Measurements from ENCODE around the gene ANO1.

The ANO1 gene

GRCh38 chr11:70092959-70093715 lies 15.0 kb downstream of the ANO1 start:
- no peak for DNase-seq (ENCODE audit: low spot score)
- FAIRE-seq: no peak

- DNase-seq (ENCODE audit: low spot score) (no peak), FAIRE-seq (no peak)
Observed at GRCh38 chr11:70095541-70096252, 17.6 kb downstream of the ANO1 start.

GRCh38 chr11:70097783-70098563 lies 19.9 kb downstream of the ANO1 start:
- DNase-seq (ENCODE audit: low spot score) (no peak), FAIRE-seq (no peak)

GRCh38 chr11:70098936-70099335 lies 20.8 kb downstream of the ANO1 start:
- FAIRE-seq: no peak
- no peak for DNase-seq (ENCODE audit: low spot score)

GRCh38 chr11:70099578-70100279 lies 21.6 kb downstream of the ANO1 start:
- FAIRE-seq: no peak
- DNase-seq (ENCODE audit: low spot score): no peak

GRCh38 chr11:70100280-70100603 lies 22.1 kb downstream of the ANO1 start:
- FAIRE-seq (no peak), DNase-seq (ENCODE audit: low spot score) (no peak)

GRCh38 chr11:70100791-70101190 lies 22.7 kb downstream of the ANO1 start:
- FAIRE-seq: no peak

GRCh38 chr11:70103256-70103975 lies 25.3 kb downstream of the ANO1 start:
- DNase-seq (ENCODE audit: low spot score) (no peak), FAIRE-seq (no peak)

More at GRCh38 chr11:70100791-70101190, 22.7 kb downstream of the ANO1 start:
- DNase-seq (ENCODE audit: low spot score): no peak

GRCh38 chr11:70104419-70104818 lies 26.3 kb downstream of the ANO1 start:
- FAIRE-seq: no peak
- no peak for DNase-seq (ENCODE audit: low spot score)

- DNase-seq (ENCODE audit: low spot score) (no peak), FAIRE-seq (no peak)
Observed at GRCh38 chr11:70104961-70105360, 26.8 kb downstream of the ANO1 start.

GRCh38 chr11:70105369-70105754 lies 27.2 kb downstream of the ANO1 start:
- DNase-seq (ENCODE audit: low spot score) (no peak), FAIRE-seq (no peak)

- FAIRE-seq (no peak), DNase-seq (ENCODE audit: low spot score) (no peak)
Observed at GRCh38 chr11:70105755-70106571, 27.8 kb downstream of the ANO1 start.

- no peak for FAIRE-seq
- DNase-seq (ENCODE audit: low spot score): no peak
Observed at GRCh38 chr11:70106757-70107156, 28.6 kb downstream of the ANO1 start.

GRCh38 chr11:70107191-70107590 lies 29.1 kb downstream of the ANO1 start:
- no peak for FAIRE-seq

GRCh38 chr11:70107756-70108155 lies 29.6 kb downstream of the ANO1 start:
- DNase-seq (ENCODE audit: low spot score) (no peak), FAIRE-seq (no peak)

More at GRCh38 chr11:70107191-70107590, 29.1 kb downstream of the ANO1 start:
- DNase-seq (ENCODE audit: low spot score): no peak

GRCh38 chr11:70108250-70108649 lies 30.1 kb downstream of the ANO1 start:
- FAIRE-seq: no peak
- DNase-seq (ENCODE audit: low spot score): no peak

GRCh38 chr11:70109006-70109405 lies 30.9 kb downstream of the ANO1 start:
- FAIRE-seq (no peak), DNase-seq (ENCODE audit: low spot score) (no peak)

- DNase-seq (ENCODE audit: low spot score) (no peak), FAIRE-seq (no peak)
Observed at GRCh38 chr11:70109903-70110302, 31.8 kb downstream of the ANO1 start.

GRCh38 chr11:70110538-70111055 lies 32.5 kb downstream of the ANO1 start:
- FAIRE-seq: no peak
- DNase-seq (ENCODE audit: low spot score): no peak

All from urothelium cell line (cell line).